Measurements from ENCODE around the gene WASHC4.

GRCh38 chr12:105204916-105205315, 97.4 kb downstream of the WASHC4 start:
- no peak for TF ChIP-seq POLR2A (IDR thresholded peaks at IDR 0.05)
- TF ChIP-seq CTCF (IDR thresholded peaks at IDR 0.05) = no peak
